Fibroblast of pulmonary artery (primary cell): Measurements from ENCODE around the gene TOR1B.

ENCODE experiments used
- DNase-seq: peaks from one replicate; pipeline ENCODE4 v3.0.0-alpha.2; 2010; ENCODE audit warnings: low read depth
- H3K4me3 ChIP-seq: replicated peaks from 2 replicates; pipeline ENCODE4 v1.5.1; 2011; ENCODE audit warnings: low read depth, mild to moderate bottlenecking, control low read depth, low read length, moderate library complexity
- TF ChIP-seq, protein P1 (sequence below): IDR thresholded peaks from 2 replicates; pipeline ENCODE4 v1.5.1; 2011; ENCODE audit warnings: mild to moderate bottlenecking, control low read depth, low read length, inconsistent platforms; ENCODE audit errors: missing control alignments

Gene TOR1B

DNA sequence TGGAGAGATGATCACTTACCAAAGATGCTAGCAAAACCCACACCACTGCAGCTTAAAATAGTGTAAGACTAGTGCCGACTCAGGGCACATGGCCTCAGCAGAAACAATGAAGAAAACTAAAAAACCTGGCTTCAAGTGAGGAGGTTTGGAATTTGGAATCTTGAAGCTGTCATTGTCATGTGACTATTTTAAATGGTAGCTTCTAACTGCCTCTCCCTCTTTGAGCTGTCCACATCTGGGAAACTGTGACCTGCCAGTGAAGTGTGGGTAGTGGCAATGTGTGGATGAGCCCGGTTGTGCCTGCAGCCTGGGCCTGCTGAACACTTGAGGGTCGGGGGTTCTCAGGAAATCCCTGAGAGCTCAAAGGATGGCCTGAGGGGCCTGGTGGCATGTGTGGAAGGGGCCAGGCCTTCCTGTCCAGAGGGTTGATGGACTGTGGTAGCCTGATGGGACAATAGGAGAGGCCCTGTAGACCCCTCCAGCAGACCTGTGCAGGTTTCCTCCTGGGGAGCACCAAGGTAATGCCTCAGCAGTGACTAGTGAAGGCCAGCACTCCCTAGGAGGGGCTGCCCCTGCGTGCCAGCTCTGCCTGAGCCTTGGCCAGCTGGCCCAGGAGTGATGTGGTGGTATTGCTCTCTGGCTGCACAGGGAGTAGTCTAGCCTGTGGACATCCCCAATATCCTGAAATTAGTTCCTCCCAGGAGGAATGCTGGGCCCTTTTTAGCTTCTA, 45.9 kb downstream of the TOR1B start:
- H3K4me3 ChIP-seq: no peak overlapping the region
- TF ChIP-seq, protein P1, sequence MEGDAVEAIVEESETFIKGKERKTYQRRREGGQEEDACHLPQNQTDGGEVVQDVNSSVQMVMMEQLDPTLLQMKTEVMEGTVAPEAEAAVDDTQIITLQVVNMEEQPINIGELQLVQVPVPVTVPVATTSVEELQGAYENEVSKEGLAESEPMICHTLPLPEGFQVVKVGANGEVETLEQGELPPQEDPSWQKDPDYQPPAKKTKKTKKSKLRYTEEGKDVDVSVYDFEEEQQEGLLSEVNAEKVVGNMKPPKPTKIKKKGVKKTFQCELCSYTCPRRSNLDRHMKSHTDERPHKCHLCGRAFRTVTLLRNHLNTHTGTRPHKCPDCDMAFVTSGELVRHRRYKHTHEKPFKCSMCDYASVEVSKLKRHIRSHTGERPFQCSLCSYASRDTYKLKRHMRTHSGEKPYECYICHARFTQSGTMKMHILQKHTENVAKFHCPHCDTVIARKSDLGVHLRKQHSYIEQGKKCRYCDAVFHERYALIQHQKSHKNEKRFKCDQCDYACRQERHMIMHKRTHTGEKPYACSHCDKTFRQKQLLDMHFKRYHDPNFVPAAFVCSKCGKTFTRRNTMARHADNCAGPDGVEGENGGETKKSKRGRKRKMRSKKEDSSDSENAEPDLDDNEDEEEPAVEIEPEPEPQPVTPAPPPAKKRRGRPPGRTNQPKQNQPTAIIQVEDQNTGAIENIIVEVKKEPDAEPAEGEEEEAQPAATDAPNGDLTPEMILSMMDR: no peak
- no peak for DNase-seq

DNA sequence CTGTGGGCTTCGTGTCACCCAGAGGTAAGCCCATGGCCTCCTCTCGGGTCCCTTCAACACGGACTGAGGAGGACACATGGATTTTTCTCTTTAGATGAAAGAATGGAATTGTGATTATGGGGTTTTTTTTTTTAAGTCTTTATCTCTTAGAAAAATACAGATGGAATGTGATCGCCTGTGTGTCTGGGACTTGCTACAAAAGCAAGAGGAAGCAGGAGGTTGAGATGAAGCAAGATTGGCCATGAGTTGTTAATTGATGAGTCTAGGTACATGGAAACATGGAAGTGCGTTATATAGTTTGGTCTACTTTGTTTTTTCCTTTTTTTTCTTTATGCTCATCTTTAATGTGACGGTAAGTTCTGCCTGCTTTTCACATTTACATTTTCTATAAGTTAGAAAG, 46.9 kb downstream of the TOR1B start:
- TF ChIP-seq, protein P1: no peak
- peak; percentile 39 for DNase-seq
- H3K4me3 ChIP-seq: no peak overlapping the region

DNA sequence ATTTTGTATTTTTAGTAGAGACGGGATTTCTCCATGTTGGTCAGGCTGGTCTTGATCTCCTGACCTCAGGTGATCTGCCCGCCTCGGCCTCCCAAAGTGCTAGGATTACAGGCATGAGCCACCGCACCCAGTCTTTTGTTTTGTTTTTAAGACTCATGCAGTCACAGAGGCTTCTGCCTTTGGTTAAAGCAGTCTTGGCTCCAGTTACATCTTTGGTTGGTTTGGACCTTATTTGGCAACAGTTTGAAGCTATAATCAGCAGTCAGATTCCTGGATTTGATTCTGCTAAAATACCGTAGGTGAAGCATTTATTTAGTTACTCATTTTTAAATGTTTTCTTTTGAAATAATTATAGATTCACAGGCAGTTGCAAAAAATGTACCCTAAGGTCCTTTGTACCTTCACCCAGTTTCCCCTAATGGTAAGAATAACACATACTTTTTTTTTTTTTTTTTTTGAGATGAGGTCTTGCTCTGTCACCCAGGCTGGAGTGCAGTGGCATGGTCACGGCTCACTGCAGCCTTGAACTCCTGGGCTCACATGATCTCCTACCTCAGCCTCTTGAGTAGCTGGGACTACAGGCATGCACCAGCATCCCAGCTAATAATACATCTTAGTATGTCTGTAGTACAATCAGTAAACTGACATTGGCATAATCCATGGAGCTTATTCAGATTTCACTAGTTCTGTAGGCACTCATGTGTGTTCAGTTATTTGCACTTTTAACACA, 48.0 kb downstream of the TOR1B start:
- no peak for DNase-seq

DNA sequence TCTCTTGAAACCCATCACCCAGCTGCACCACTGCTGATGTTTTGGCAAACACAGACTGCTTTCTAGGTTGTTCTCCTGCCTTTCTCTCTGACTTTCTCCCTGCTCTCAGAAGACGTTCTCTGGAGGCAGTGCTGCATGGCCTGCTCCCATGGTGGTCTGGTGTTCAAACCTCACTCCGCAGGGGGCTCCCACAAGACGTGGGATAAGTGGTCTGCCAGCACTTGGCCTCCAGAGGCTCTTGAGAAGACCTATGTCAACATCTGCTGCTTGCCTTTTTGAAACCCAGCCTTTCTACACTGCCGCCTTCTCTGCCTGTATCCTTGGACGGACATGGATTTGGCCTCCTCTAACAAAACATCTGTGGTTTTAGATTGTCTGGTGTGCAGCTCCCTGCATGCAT, 48.8 kb downstream of the TOR1B start:
- H3K4me3 ChIP-seq: no peak overlapping the region
- no peak for DNase-seq
- TF ChIP-seq, protein P1: no peak

More for the DNA sequence above, 48.0 kb downstream of the TOR1B start:
- no peak overlapping the region for H3K4me3 ChIP-seq
- TF ChIP-seq, protein P1: no peak

DNA sequence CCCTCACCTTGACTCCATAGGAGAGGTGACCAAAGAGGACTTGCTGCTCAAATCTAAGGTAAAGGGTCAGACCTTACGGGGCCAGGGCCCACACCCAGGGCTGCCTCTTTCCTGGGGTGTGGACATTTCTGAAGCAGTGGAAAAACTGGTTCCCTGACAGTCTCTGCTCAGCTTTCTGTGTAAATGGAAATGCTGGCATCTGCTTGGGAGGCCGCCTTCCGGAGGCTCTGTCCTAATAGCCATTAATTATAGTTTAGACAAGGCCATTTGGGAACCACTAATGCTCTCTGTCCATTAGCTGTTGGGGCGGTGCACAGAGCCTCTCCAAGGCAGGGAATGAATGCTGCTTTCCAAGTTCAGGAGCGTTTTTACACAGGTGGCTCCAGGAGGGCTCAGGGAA, 49.6 kb downstream of the TOR1B start:
- TF ChIP-seq, protein P1: no peak
- H3K4me3 ChIP-seq: no peak overlapping the region
- DNase-seq: no peak

DNA sequence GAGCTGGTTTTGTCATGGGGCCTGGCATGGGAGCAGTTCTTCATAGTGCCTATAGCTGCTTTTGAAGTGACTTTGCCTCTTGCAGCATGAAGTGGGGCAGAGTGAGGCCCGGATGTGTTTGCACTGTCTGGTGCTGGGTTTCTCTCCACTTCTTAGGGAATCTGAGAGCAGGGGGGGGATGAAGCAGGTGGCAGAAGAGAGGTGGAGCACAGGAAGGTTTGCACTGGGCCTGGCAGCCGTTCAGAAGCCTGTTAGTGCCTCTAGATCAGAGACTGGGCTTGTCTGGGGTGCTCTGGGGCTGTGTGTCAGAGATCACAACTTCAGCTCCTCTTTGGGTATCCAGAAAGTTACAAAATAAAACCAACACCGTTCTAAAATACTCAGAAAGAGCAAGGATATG, 50.6 kb downstream of the TOR1B start:
- TF ChIP-seq, protein P1: no peak
- no peak overlapping the region for H3K4me3 ChIP-seq
- DNase-seq: no peak
